ENCODE results near the gene AHSP. TPM values are rescaled to one million over a fixed set of nuclear protein-coding genes. Genes with fewer than 3 reads are reported as not detected.

AHSP gene
- total and polyA plus RNA-seq, 10 of the 15 experiments (the other 5 are each of a cell fraction or from before 2014, with no cell fraction given), result not detected

DNA sequence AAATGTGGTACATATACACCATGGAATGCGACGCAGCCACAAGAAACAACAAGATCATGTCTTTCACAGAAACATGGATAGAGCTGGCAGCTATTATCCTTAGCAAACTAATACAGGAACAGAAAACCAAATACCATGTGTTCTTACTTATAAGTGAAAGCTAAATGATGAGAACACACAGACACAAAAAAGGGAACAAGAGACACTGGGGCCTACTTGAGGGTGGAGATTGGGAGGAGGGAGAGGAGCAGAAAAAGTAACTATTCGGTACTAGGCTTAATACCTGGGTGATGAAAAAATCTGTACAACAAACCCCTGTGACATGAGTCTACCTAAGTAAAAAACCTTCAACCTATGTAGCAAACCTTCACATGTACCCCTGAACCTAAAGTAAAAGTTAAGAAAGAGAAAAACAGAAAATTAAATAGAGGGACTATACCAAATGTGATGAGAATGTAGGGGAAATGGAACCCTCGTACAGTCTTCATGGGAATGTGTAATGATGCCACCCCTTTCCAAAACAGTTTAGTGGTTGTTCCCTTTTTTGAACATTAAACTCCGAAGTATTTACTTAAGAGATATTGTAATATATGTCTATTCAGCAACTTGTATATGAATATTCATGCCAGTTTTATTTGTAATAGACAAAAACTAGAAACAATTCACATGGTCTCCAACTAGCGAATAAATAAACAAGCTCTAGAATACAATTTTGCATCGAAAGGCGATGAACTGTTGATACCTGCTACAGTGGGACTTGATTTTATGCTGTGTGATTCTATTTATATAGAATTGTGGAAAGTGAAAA is 33.9 kb downstream of the AHSP start (continued):
- TF ChIP-seq, protein P1, sequence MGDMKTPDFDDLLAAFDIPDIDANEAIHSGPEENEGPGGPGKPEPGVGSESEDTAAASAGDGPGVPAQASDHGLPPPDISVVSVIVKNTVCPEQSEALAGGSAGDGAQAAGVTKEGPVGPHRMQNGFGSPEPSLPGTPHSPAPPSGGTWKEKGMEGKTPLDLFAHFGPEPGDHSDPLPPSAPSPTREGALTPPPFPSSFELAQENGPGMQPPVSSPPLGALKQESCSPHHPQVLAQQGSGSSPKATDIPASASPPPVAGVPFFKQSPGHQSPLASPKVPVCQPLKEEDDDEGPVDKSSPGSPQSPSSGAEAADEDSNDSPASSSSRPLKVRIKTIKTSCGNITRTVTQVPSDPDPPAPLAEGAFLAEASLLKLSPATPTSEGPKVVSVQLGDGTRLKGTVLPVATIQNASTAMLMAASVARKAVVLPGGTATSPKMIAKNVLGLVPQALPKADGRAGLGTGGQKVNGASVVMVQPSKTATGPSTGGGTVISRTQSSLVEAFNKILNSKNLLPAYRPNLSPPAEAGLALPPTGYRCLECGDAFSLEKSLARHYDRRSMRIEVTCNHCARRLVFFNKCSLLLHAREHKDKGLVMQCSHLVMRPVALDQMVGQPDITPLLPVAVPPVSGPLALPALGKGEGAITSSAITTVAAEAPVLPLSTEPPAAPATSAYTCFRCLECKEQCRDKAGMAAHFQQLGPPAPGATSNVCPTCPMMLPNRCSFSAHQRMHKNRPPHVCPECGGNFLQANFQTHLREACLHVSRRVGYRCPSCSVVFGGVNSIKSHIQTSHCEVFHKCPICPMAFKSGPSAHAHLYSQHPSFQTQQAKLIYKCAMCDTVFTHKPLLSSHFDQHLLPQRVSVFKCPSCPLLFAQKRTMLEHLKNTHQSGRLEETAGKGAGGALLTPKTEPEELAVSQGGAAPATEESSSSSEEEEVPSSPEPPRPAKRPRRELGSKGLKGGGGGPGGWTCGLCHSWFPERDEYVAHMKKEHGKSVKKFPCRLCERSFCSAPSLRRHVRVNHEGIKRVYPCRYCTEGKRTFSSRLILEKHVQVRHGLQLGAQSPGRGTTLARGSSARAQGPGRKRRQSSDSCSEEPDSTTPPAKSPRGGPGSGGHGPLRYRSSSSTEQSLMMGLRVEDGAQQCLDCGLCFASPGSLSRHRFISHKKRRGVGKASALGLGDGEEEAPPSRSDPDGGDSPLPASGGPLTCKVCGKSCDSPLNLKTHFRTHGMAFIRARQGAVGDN (IDR thresholded peaks at IDR 0.05), result no peak
- TF ChIP-seq, protein P2, sequence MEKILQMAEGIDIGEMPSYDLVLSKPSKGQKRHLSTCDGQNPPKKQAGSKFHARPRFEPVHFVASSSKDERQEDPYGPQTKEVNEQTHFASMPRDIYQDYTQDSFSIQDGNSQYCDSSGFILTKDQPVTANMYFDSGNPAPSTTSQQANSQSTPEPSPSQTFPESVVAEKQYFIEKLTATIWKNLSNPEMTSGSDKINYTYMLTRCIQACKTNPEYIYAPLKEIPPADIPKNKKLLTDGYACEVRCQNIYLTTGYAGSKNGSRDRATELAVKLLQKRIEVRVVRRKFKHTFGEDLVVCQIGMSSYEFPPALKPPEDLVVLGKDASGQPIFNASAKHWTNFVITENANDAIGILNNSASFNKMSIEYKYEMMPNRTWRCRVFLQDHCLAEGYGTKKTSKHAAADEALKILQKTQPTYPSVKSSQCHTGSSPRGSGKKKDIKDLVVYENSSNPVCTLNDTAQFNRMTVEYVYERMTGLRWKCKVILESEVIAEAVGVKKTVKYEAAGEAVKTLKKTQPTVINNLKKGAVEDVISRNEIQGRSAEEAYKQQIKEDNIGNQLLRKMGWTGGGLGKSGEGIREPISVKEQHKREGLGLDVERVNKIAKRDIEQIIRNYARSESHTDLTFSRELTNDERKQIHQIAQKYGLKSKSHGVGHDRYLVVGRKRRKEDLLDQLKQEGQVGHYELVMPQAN (conservative IDR thresholded peaks at IDR 0.05), result no peak
- TF ChIP-seq HDAC6 (IDR thresholded peaks at IDR 0.05; ENCODE audit: unreplicated experiment), result no peak
- TF ChIP-seq NFIC (IDR thresholded peaks at IDR 0.05; ENCODE audit: low read depth, low read length), result no peak
- TF ChIP-seq PAX8 (IDR thresholded peaks at IDR 0.05), result no peak
- no peak for TF ChIP-seq EP300 (IDR thresholded peaks at IDR 0.05; ENCODE audit: borderline replicate concordance in 1 of 2, control insufficient read depth in 1 of 2, low read depth in 2 of 2, low read length in 2 of 2)
- no peak for TF ChIP-seq CHD2 (IDR thresholded peaks at IDR 0.05; ENCODE audit: borderline replicate concordance, low read depth, low read length)
- TF ChIP-seq HDAC2 (IDR thresholded peaks at IDR 0.05), result no peak

All from GM12878 (cell line).